DMS53 treated with DMSO at 0.1 percent for 48 hours (cell line): Measurements from ENCODE around the gene SCN2B.

ENCODE experiments used
- DNase-seq: peaks from one replicate; lab custom pipeline; 2025; ENCODE audit not compliant: unreplicated experiment; lab: John Stamatoyannopoulos, UW

SCN2B gene

GRCh38 chr11:118136341-118136740 is 40.1 kb downstream of the SCN2B start:
- DNase-seq: no peak

- DNase-seq: no peak
Measured at GRCh38 chr11:118135796-118136165, 40.7 kb downstream of the SCN2B start.

GRCh38 chr11:118135051-118135795 is 41.2 kb downstream of the SCN2B start:
- DNase-seq: no peak

GRCh38 chr11:118133816-118134215 is 42.6 kb downstream of the SCN2B start:
- no peak for DNase-seq

- no peak for DNase-seq
Measured at GRCh38 chr11:118132385-118133151, 43.9 kb downstream of the SCN2B start.

GRCh38 chr11:118129471-118130172 is 46.8 kb downstream of the SCN2B start:
- DNase-seq: no peak

- no peak for DNase-seq
Measured at GRCh38 chr11:118128721-118129470, 47.5 kb downstream of the SCN2B start.

- no peak for DNase-seq
Measured at GRCh38 chr11:118128310-118128709, 48.1 kb downstream of the SCN2B start.

- no peak for DNase-seq
Measured at GRCh38 chr11:118126082-118126838, 50.2 kb downstream of the SCN2B start.

- DNase-seq: no peak
Measured at GRCh38 chr11:118124929-118125535, 51.4 kb downstream of the SCN2B start.

- DNase-seq: no peak
Measured at GRCh38 chr11:118120793-118121192, 55.6 kb downstream of the SCN2B start.

- no peak for DNase-seq
Measured at GRCh38 chr11:118117790-118118601, 58.4 kb downstream of the SCN2B start.

GRCh38 chr11:118115048-118115447 is 61.4 kb downstream of the SCN2B start:
- no peak for DNase-seq

- no peak for DNase-seq
Measured at GRCh38 chr11:118114266-118114665, 62.2 kb downstream of the SCN2B start.

GRCh38 chr11:118112711-118113430 is 63.6 kb downstream of the SCN2B start:
- no peak for DNase-seq
